HL-60 (cell line): Measurements from ENCODE around the gene CFAP65.

ENCODE experiments used
- DNase-seq, 2 experiments: peaks; one replicate each; pipeline ENCODE4 v3.0.0-alpha.2; 2010 to 2020; ENCODE audit warnings: low read depth in 1 of 2, low spot score in 1 of 2
- H3K27ac ChIP-seq: fragments of 250-450 bp; sonication (Bioruptor Pico); replicated peaks from 2 replicates; pipeline ENCODE4 v1.5.1; 2020; ENCODE audit warnings: mild to moderate bottlenecking, moderate library complexity
- H3K27me3 ChIP-seq: fragments of 250-450 bp; sonication (Bioruptor Pico); 2 replicates; pipeline ENCODE4 v1.5.1; 2021; ENCODE audit warnings: mild to moderate bottlenecking, moderate library complexity; ENCODE audit not compliant: insufficient read depth, poor library complexity, severe bottlenecking
- H3K4me3 ChIP-seq: replicated peaks from 2 replicates; pipeline ENCODE4 v1.5.1; 2011; ENCODE audit warnings: mild to moderate bottlenecking, control low read depth, low read length; ENCODE audit not compliant: insufficient read depth
- CTCF ChIP-seq: IDR thresholded peaks from one replicate; pipeline ENCODE4 v1.5.1; 2011; ENCODE audit warnings: low read length, control low read depth, inconsistent platforms; ENCODE audit not compliant: insufficient read depth
- GABPA ChIP-seq: IDR thresholded peaks from 2 replicates; pipeline ENCODE4 v1.6.1; 2012; ENCODE audit warnings: low read depth
- POLR2AphosphoS5 ChIP-seq: IDR thresholded peaks from 2 replicates; pipeline ENCODE4 v1.6.1; 2012; ENCODE audit warnings: low read depth
- REST ChIP-seq: IDR thresholded peaks from 2 replicates; pipeline ENCODE4 v1.6.1; 2012; ENCODE audit warnings: low read depth; ENCODE audit not compliant: insufficient replicate concordance
- SPI1 ChIP-seq: IDR thresholded peaks from 2 replicates; pipeline ENCODE4 v1.6.1; 2012; ENCODE audit warnings: low read depth, mild to moderate bottlenecking, borderline replicate concordance

CFAP65 gene

GRCh38 chr2:219037783-219038499 lies 3.4 kb downstream of the CFAP65 start:
- Histone ChIP-seq H3K27me3 (peaks cover 49% of the 10 kb centered on the region), H3K4me3 (no peak overlapping the region), H3K27ac (no peak overlapping the region)
- TF ChIP-seq REST (no peak), CTCF (no peak), POLR2AphosphoS5 (no peak), SPI1 (no peak), GABPA (no peak)
- no peak for DNase-seq

DNA sequence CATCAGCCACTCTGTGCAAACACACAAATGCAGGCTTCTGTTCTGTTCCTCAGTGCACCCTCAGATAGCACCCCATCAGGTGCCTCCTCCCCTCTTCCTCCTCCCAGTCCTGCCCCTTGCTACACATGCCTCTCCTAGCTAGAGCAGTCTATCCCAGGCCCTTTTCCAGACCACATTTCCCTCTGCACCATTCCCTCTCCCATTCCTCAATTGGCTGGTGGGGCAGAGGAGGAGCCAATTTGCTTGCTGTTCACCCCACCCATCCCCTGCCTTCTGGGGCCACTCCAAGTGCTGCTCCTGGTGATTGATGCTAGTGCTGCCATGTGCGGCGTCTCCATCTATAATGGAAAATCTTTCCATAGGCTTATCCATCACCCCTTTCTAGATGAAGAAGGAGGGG lies 5.4 kb downstream of the CFAP65 start:
- H3K27me3 ChIP-seq: peaks cover 50% of the 10 kb centered on the region
- H3K27ac ChIP-seq: no peak overlapping the region
- TF ChIP-seq POLR2AphosphoS5 (no peak), SPI1 (no peak), REST (no peak)
- no peak for DNase-seq
- no peak overlapping the region for H3K4me3 ChIP-seq

GRCh38 chr2:219034823-219035222 lies 6.5 kb downstream of the CFAP65 start:
- H3K27me3 ChIP-seq: peaks cover 42% of the 10 kb centered on the region

More at GRCh38 chr2:219034823-219035222, 6.5 kb downstream of the CFAP65 start:
- Histone ChIP-seq H3K27ac (no peak overlapping the region), H3K4me3 (no peak overlapping the region)
- TF ChIP-seq GABPA (no peak), POLR2AphosphoS5 (no peak), SPI1 (no peak), REST (no peak), CTCF (no peak)
- DNase-seq: no peak
